Kidney (tissue), 14 donors: ENCODE results near the gene MUSTN1. TPM values are rescaled to one million over a fixed set of nuclear protein-coding genes. Genes with fewer than 3 reads are reported as not detected.

Experiments
- DNase-seq, 5 donors: peaks; one replicate each; pipeline ENCODE4 v3.0.0-alpha.2; 2013 to 2020
- FAIRE-seq: peaks from 2 replicates; lab custom pipeline; 2012; peaks lifted over from hg19 to GRCh38; lab: Jason Lieb, UNC
- H3K27ac ChIP-seq, 2 donors: one replicate each; pipeline ENCODE4 v1.7.0; 2013; ENCODE audit warnings: low read depth in 2 of 2, low read length in 2 of 2, inconsistent platforms in 1 of 2
- H3K27me3 ChIP-seq: one replicate; pipeline ENCODE4 v1.7.1; 2013; ENCODE audit warnings: low read length, inconsistent platforms; ENCODE audit not compliant: control insufficient read depth, insufficient read depth
- H3K36me3 ChIP-seq, 3 donors: one replicate each; pipeline versions ENCODE4 v1.7.0 to v1.7.1; 2013; ENCODE audit warnings: low read length in 3 of 3, control low read depth in 1 of 3, inconsistent platforms in 1 of 3; ENCODE audit not compliant: insufficient read depth in 3 of 3, control insufficient read depth in 2 of 3
- H3K4me1 ChIP-seq, 3 donors: one replicate each; pipeline versions ENCODE4 v1.7.0 to v1.7.1; 2013; ENCODE audit warnings: low read length in 3 of 3, inconsistent platforms in 1 of 3, low read depth in 1 of 3; ENCODE audit not compliant: control insufficient read depth in 2 of 3, insufficient read depth in 2 of 3
- H3K4me3 ChIP-seq, 3 donors: one replicate each; pipeline versions ENCODE4 v1.7.0 to v1.8.1; 2013; ENCODE audit warnings: low read length in 3 of 3, control low read depth in 1 of 3, inconsistent platforms in 1 of 3
- H3K9ac ChIP-seq, 3 donors: one replicate each; pipeline versions ENCODE4 v1.7.0 to v1.7.1; 2013; ENCODE audit warnings: low read length in 3 of 3, control low read depth in 1 of 3, inconsistent platforms in 1 of 3
- H3K9me3 ChIP-seq, 3 donors: one replicate each; pipeline versions ENCODE4 v1.7.0 to v1.7.1; 2013; ENCODE audit warnings: low read length in 3 of 3, control low read depth in 1 of 3, inconsistent platforms in 1 of 3; ENCODE audit not compliant: control insufficient read depth in 2 of 3, insufficient read depth in 1 of 3
- CTCF ChIP-seq: IDR thresholded peaks from 3 replicates; pipeline ENCODE4 v1.5.1; 2012; ENCODE audit warnings: mild to moderate bottlenecking, moderate library complexity, borderline replicate concordance; ENCODE audit not compliant: insufficient read depth; ENCODE audit errors: extremely low read depth
- intact Hi-C: fragments of 100-400 bp; cut with DNase I; formaldehyde crosslinking; loops from one replicate; pipeline ENCODE4 v1.11.1; 2022
- polyA plus RNA-seq: library from polyadenylated mRNA; stranded (reverse); fragments of 350-450 nt; fragmentation: Illumina TruSeq; extraction: RNeasy Lipid Tissue Mini Kit (QIAGEN cat#74804); gene quantifications from one replicate; pipeline ENCODE4 v1.2.3, GENCODE V29; 2014; ENCODE audit warnings: low read depth, low replicate concordance; ENCODE audit not compliant: insufficient read depth
- total RNA-seq: library from RNA; stranded (reverse); fragmentation: NEBNext Ultra II Directional; extraction: Animal tissue kit (Norgen Biotek cat#: 25700); gene quantifications from one replicate; pipeline ENCODE4 v1.2.1, GENCODE V29; 2021
- donor health status: control.
- donor health status: control.
- donor health status: control.
- donor health status: control.
- donor health status: control.
- donor health status: DM: yes; HTN: yes; CAD: no.
- donor health status: Normal renal cell carcinoma (clear cell type).

Gene MUSTN1
- total and polyA plus RNA-seq, 2 donors from 2014 or later: 18.6 to 47.8 TPM

- H3K4me3 ChIP-seq: no peak overlapping the region
- H3K4me1 ChIP-seq: no peaks in the 10 kb centered on the region
- H3K27me3 ChIP-seq: no peaks in the 10 kb centered on the region
- no peak for FAIRE-seq
- no peak for DNase-seq
- TF ChIP-seq CTCF: no peak
- intact Hi-C loops: no loop called here
- no peaks in the 10 kb centered on the region for H3K36me3 ChIP-seq
- no peak overlapping the region for H3K9ac ChIP-seq
- no peak overlapping the region for H3K27ac ChIP-seq
- H3K9me3 ChIP-seq: no peaks in the 10 kb centered on the region
These were observed 23.3 kb downstream of the MUSTN1 start for GRCh38 chr3:52811452-52812011.

- no peak overlapping the region for H3K9ac ChIP-seq
- FAIRE-seq: no peak
- no peaks in the 10 kb centered on the region for H3K9me3 ChIP-seq
- H3K27me3 ChIP-seq: no peaks in the 10 kb centered on the region
- TF ChIP-seq CTCF: no peak
- no peak overlapping the region for H3K27ac ChIP-seq
- no peak for DNase-seq
- H3K4me1 ChIP-seq: no peaks in the 10 kb centered on the region
- intact Hi-C loops: no loop called here
- no peaks in the 10 kb centered on the region for H3K36me3 ChIP-seq
- no peak overlapping the region for H3K4me3 ChIP-seq
These were observed 23.9 kb downstream of the MUSTN1 start for GRCh38 chr3:52810923-52811322.

GRCh38 chr3:52809662-52810377 lies 25.0 kb downstream of the MUSTN1 start:
- no peak for DNase-seq
- Histone ChIP-seq H3K27ac (no peak overlapping the region), H3K4me3 (no peak overlapping the region), H3K4me1 (no peaks in the 10 kb centered on the region), H3K9ac (no peak overlapping the region), H3K27me3 (no peaks in the 10 kb centered on the region), H3K36me3 (no peaks in the 10 kb centered on the region), H3K9me3 (no peaks in the 10 kb centered on the region)
- no peak for FAIRE-seq
- intact Hi-C loops: no loop called here
- no peak for TF ChIP-seq CTCF

GRCh38 chr3:52809149-52809548 lies 25.7 kb downstream of the MUSTN1 start:
- H3K27me3 ChIP-seq: no peaks in the 10 kb centered on the region
- no peaks in the 10 kb centered on the region for H3K9me3 ChIP-seq
- H3K36me3 ChIP-seq: no peaks in the 10 kb centered on the region
- H3K9ac ChIP-seq: no peak overlapping the region
- intact Hi-C loops: no loop called here
- no peak for TF ChIP-seq CTCF
- FAIRE-seq (no peak), DNase-seq (no peak)
- H3K4me1 ChIP-seq: no peaks in the 10 kb centered on the region
- H3K4me3 ChIP-seq: no peak overlapping the region
- H3K27ac ChIP-seq: no peak overlapping the region
